HG03457 (cell line): ENCODE measurements around the gene TXK.
"Not testable (repeated sequence)": the region's sequence is repeated elsewhere in the genome, so short reads cannot be mapped to it uniquely, and the experiment has no call there.

ENCODE experiments used
- ATAC-seq: cut with Tn5 transposase; IDR thresholded peaks from one replicate; pipeline ENCODE4 v1.9.1; 2021; ENCODE audit warnings: moderate number of reproducible peaks; ENCODE audit not compliant: unreplicated experiment

The TXK gene

GRCh38 chr4:48134081-48134480 lies at the start of gene TXK:
TSS of gene TXK (minus strand) at chr4:48134250. CDS start at chr4:48134170, 80 bp downstream.
- ATAC-seq: no peak

GRCh38 chr4:48180234-48180633 lies 46.2 kb upstream of the TXK start:
- ATAC-seq: no peak

GRCh38 chr4:48178931-48179330 lies 44.9 kb upstream of the TXK start:
- ATAC-seq: no peak

GRCh38 chr4:48175806-48176205 lies 41.8 kb upstream of the TXK start:
- no peak for ATAC-seq

DNA sequence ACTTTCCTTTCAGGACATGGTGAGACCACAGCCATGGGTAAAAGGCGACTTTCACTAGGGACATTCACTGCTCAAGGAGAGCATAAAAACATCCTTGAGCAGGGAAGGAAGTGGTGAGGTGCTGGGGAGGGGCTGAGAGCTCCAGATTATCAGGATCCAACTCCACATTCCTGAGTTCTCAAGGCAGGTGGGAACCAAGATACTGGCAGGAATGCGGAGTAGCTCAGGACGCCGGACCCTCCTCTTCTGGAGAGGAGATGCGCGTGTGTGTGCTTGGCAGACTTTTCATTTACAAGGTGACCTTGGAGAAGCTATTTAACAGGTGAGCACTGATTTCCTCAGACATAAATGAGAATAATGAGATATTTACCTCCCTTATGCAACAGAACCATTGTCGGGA lies 41.3 kb upstream of the TXK start:
- no peak for ATAC-seq

GRCh38 chr4:48173056-48173991 lies 39.3 kb upstream of the TXK start:
- peak; percentile 74 for ATAC-seq

GRCh38 chr4:48172651-48173050 lies 38.6 kb upstream of the TXK start:
- ATAC-seq: no peak

GRCh38 chr4:48169636-48170035 lies 35.6 kb upstream of the TXK start:
- ATAC-seq: no peak

GRCh38 chr4:48167538-48168263 lies 33.7 kb upstream of the TXK start:
- no peak for ATAC-seq

- not testable (repeated sequence) for ATAC-seq
Measured at GRCh38 chr4:48164561-48164960, 30.5 kb upstream of the TXK start.

DNA sequence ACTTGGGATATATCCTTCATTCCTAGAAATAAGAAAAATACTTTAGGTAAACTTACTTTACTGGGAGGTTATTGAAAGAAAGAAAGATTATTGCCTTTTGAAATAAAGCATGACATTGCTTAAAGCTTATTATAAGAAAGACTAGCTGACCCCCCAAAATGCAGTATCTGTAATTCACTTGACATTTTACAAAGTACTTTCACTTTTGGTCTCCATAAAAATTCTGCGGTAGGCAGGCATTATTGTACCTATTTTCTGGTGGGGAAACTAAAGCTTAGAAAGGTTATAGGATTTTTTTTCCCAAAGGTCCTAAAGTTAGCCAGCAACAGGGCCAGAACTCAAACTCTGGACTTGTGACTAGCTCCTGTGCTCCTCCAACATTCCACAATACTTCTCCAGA lies 29.7 kb upstream of the TXK start:
- ATAC-seq: no peak

- ATAC-seq: no peak
Measured at GRCh38 chr4:48162162-48162561, 28.1 kb upstream of the TXK start.

GRCh38 chr4:48157271-48157670 lies 23.2 kb upstream of the TXK start:
- ATAC-seq: no peak

- no peak for ATAC-seq
Measured at GRCh38 chr4:48156423-48156822, 22.4 kb upstream of the TXK start.

DNA sequence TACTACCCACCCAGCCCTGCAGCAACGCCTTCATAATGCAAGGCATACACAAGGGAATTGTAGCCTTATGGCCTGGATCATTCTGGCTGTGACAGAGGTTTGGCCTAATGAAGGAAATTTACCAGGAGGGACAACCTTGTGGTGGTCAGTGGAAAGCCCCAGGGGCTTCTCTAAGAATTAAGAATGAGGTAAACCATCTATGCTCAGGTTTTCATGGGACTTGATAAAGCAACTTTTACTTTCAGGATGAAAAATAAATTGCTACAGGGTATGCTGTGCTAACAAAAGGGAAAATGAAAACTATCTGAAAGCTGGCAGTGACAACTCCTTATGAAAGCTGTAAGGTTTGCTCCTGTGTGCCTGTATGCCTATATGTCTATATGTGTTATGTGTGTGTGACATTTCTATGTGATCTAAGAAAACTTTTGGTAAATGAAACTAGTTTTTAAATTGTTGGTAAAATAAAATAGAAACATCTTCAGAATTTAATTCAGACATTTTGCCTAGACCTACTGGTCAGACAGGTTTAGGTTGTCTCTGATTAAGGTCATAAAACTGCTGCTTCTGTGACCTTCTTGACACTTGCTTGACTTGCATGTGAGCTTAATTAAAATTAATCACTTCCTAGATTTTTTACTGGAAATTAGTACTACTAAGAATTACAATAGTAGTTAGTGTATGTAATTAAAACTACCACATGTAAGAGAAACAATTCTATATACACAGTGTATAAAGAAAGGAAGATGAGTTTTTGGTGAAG lies 19.9 kb upstream of the TXK start:
- ATAC-seq: peak; percentile 71

DNA sequence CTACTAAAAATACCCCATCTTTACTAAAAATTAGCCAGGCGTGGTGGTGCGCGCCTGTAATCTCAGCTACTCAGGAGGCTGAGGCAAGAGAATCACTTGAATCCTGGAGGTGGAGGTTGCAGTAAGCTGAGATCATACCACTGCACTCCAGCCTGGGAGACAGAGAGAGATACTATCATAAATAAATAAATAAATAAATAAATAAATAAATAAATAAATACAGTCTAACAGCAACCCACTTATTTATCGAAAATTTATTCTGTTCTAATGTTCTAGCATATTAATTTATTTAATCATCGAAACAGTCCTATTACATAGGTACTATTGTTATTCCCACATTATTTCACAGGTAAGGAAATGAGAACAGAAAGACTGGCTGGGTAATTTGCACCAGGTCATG lies 18.2 kb upstream of the TXK start:
- ATAC-seq: no peak

- no peak for ATAC-seq
Measured at GRCh38 chr4:48149827-48150370, 15.8 kb upstream of the TXK start.

GRCh38 chr4:48147621-48148020 lies 13.6 kb upstream of the TXK start:
- ATAC-seq: no peak

DNA sequence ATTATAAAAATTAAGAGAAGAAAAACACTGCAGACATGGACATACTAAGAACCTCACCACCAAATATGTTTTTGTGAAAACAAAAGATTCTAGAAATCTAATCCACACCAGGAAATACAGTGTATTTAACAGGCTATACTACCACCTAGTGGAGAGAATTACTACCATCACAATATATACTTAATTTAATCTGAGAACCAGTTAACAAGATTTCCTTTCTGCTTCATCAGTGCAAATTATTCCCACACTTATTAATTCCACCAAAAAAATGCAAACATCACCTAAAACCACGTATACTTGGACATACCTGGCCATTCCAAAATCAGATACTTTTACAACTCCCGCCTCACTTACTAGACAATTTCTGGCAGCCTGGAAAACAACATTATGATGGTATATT lies 7.0 kb upstream of the TXK start:
- no peak for ATAC-seq

- no peak for ATAC-seq
Measured at GRCh38 chr4:48139691-48140090, 5.6 kb upstream of the TXK start.

- peak; percentile 68 for ATAC-seq
Measured at GRCh38 chr4:48138936-48139335, 4.9 kb upstream of the TXK start.
